Chondrocyte (in vitro differentiated cells): ENCODE data around the gene RAB3GAP2. TPM values are rescaled to one million over a fixed set of nuclear protein-coding genes. Genes with fewer than 3 reads are reported as not detected.
"Not testable (repeated sequence)": the region's sequence is repeated elsewhere in the genome, so short reads cannot be mapped to it uniquely, and the experiment has no call there.

Source experiments
- DNase-seq: peaks from one replicate; pipeline ENCODE4 v3.0.0; 2021; ENCODE audit warnings: mixed read lengths, low spot score
- H3K27ac Mint-ChIP-seq: one replicate; pipeline ENCODE4 v1.8.0; 2021; ENCODE audit warnings: mild to moderate bottlenecking, moderate library complexity, mixed read lengths; ENCODE audit not compliant: unreplicated experiment
- H3K27me3 Mint-ChIP-seq: 2 replicates; pipeline ENCODE4 v1.8.0; 2021; ENCODE audit warnings: low read depth, mixed read lengths
- H3K36me3 Mint-ChIP-seq: 2 replicates; pipeline ENCODE4 v1.8.0; 2021; ENCODE audit warnings: low read depth, mixed read lengths
- H3K4me1 Mint-ChIP-seq: 2 replicates; pipeline ENCODE4 v1.8.0; 2021; ENCODE audit warnings: low read depth, mild to moderate bottlenecking, mixed read lengths
- H3K4me3 Mint-ChIP-seq: one replicate; pipeline ENCODE4 v1.8.0; 2021; ENCODE audit warnings: mild to moderate bottlenecking, moderate library complexity, mixed read lengths; ENCODE audit not compliant: unreplicated experiment
- H3K9me3 Mint-ChIP-seq: 2 replicates; pipeline ENCODE4 v1.8.0; 2021; ENCODE audit warnings: low read depth, mixed read lengths
- total RNA-seq: library from RNA; stranded (reverse); gene quantifications from 3 replicates; pipeline ENCODE4 v1.2.1, GENCODE V29; 2021
- TF ChIP-seq, protein P1 (sequence below): fragments of 200-600 bp; sonication (generic); IDR thresholded peaks from 2 replicates; pipeline ENCODE4 v1.5.0; 2021; ENCODE audit warnings: antibody characterized with exemption, mild to moderate bottlenecking, moderate library complexity

RAB3GAP2 gene
- total RNA-seq, 1 donor from 2014 or later: 47.5 TPM

DNA sequence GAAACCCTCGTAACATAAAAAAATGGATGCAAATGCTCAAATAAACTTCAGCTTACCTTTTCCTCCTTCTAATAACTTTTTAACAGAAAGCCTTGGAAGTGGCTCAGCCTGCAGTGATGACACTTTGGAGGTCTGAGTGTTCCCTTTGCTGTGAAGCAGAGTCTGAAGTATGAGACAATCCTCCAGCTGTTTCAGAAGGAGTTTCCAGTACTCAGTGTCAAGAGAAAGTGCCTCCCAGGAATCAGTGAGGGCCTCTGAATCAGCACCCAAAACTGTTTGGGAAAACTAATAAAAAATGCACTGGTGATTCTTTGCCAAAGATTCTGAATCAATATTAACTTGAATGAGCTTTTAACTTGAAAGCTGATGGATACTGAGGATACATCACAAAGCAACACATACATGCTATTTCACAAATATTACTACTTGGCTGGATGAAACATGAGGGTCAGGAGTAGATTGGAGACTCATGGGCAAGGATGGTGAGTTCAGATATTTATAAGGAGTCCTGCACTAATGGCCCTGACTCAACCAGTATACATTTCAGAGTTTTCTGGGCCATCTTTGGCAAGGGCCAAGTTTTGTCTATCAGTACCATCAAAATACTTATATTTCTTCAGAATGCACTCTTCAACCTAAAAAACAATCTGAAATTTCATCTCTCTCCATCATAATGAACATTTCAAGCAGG is 101.3 kb downstream of the RAB3GAP2 start:
- no peak overlapping the region for H3K4me3 Mint-ChIP-seq
- no peaks in the 10 kb centered on the region for H3K4me1 Mint-ChIP-seq
- no peaks in the 10 kb centered on the region for H3K27me3 Mint-ChIP-seq
- peaks cover 26% of the 10 kb centered on the region for H3K36me3 Mint-ChIP-seq
- no peak overlapping the region for H3K27ac Mint-ChIP-seq
- TF ChIP-seq, protein P1, sequence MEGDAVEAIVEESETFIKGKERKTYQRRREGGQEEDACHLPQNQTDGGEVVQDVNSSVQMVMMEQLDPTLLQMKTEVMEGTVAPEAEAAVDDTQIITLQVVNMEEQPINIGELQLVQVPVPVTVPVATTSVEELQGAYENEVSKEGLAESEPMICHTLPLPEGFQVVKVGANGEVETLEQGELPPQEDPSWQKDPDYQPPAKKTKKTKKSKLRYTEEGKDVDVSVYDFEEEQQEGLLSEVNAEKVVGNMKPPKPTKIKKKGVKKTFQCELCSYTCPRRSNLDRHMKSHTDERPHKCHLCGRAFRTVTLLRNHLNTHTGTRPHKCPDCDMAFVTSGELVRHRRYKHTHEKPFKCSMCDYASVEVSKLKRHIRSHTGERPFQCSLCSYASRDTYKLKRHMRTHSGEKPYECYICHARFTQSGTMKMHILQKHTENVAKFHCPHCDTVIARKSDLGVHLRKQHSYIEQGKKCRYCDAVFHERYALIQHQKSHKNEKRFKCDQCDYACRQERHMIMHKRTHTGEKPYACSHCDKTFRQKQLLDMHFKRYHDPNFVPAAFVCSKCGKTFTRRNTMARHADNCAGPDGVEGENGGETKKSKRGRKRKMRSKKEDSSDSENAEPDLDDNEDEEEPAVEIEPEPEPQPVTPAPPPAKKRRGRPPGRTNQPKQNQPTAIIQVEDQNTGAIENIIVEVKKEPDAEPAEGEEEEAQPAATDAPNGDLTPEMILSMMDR: no peak
- DNase-seq: no peak
- no peaks in the 10 kb centered on the region for H3K9me3 Mint-ChIP-seq

DNA sequence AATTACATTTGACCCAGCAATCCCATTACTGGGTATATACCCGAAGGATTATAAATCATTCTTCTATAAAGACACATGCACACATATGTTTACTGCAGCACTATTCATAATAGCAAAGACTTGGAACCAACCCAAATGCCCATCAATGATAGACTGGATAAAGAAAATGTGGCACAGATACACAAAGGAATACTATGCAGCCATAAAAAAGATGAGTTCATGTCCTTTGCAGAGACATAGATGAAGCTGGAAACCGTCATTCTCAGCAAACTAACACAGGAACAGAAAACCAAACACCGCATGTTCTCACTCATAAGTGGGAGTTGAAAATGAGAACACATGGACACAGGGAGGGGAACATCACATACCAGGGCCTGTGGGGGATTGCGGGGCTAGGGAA is 102.4 kb downstream of the RAB3GAP2 start:
- DNase-seq, H3K4me1 Mint-ChIP-seq, H3K9me3 Mint-ChIP-seq, H3K4me3 Mint-ChIP-seq, H3K27me3 Mint-ChIP-seq: not testable (repeated sequence)
- H3K36me3 Mint-ChIP-seq: peaks cover 26% of the 10 kb centered on the region
- peak overlapping the region; percentile 55 for H3K27ac Mint-ChIP-seq

DNA sequence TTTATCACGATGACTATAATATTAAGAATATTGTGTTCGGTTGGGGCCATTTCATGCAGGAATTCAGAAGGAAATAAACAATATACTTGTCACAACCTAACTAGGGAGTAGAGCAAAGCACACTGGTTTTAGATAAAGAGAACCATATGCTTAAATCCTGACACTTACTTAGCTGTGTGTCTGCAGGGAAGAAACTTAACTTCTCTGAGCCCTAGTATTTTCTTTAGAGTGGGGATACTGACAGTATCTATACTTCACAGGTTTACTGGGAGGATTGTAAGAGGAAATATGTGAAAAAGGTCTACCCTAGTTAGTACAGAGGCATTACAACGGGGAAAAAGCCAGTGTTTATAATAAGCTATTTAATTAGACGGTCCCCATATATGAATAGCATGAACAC is 105.4 kb downstream of the RAB3GAP2 start:
- H3K36me3 Mint-ChIP-seq: peaks cover 20% of the 10 kb centered on the region
- no peaks in the 10 kb centered on the region for H3K9me3 Mint-ChIP-seq
- H3K27me3 Mint-ChIP-seq: no peaks in the 10 kb centered on the region
- DNase-seq: no peak
- TF ChIP-seq, protein P1: no peak
- no peak overlapping the region for H3K27ac Mint-ChIP-seq
- no peaks in the 10 kb centered on the region for H3K4me1 Mint-ChIP-seq
- no peak overlapping the region for H3K4me3 Mint-ChIP-seq

DNA sequence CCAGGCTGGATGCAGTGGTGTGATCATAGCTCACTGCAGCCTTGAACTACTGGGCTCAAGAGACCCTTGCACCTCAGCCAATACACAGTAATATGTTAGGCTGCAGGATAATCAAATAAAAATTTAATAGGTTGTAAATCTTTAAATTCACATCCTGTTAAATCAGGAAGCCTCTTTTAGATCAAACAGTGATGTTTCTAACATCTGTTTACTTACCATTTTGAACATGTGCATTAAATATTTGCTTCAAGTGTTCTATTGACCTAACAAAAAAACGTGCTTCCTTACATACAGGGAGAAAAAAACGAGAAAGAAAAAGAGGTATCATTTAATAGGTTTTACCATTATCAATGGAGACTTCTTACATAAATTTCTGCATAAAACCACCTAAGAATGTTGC is 107.7 kb downstream of the RAB3GAP2 start:
- TF ChIP-seq, protein P1: no peak

DNA sequence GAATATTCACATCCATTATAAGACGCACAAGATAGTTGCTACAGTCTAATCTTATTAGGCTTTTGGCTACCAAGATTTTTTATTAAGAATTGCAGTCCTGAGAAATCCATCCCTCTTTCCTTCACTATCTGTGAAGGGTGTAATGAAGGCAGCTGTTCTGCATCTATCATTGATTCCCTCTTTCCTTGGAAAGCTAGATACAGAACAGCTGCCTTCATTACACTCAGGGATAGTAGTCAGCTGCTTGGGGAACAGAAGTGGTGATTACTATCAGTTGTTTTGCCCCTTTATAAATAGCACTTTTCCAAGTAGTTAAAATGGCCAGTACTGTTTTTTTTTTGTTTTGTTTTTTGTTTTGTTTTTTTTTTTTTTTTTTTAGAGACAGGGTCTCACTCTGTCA is 108.1 kb downstream of the RAB3GAP2 start:
- peaks cover 13% of the 10 kb centered on the region for H3K36me3 Mint-ChIP-seq

More for the DNA sequence above, 107.7 kb downstream of the RAB3GAP2 start:
- Mint-ChIP-seq H3K4me1 (no peaks in the 10 kb centered on the region), H3K9me3 (no peaks in the 10 kb centered on the region), H3K27me3 (no peaks in the 10 kb centered on the region), H3K4me3 (no peak overlapping the region), H3K27ac (no peak overlapping the region), H3K36me3 (peaks cover 17% of the 10 kb centered on the region)
- no peak for DNase-seq

More for the DNA sequence above, 108.1 kb downstream of the RAB3GAP2 start:
- TF ChIP-seq, protein P1: no peak
- Mint-ChIP-seq H3K4me1 (no peaks in the 10 kb centered on the region), H3K9me3 (no peaks in the 10 kb centered on the region), H3K4me3 (no peak overlapping the region), H3K27me3 (no peaks in the 10 kb centered on the region), H3K27ac (no peak overlapping the region)
- DNase-seq: no peak
